K562 (cell line): ENCODE results near the gene CBFA2T3. TPM values are rescaled to one million over a fixed set of nuclear protein-coding genes. Genes with fewer than 3 reads are reported as not detected.

Source experiments
- ATAC-seq: fragments of 200-7000 bp; cut with Tn5 transposase; 3 replicates; pipeline ENCODE4 v1.9.1; 2020; ENCODE audit warnings: moderate library complexity
- BruUV-seq: library from RNA; stranded (reverse); fragments of 400-500 nt; replicated peaks from 2 replicates; lab custom pipeline; 2021; lab: Mats Ljungman, UMichigan
- CTCF ChIA-PET: fragments of 300-600 bp; formaldehyde crosslinking; extraction: SDS; loops from one replicate; lab custom pipeline; 2021; ENCODE audit warnings: low intra/inter-chr PET ratio; lab: Yijun Ruan, JAX
- POLR2A ChIA-PET: fragments of 300-600, 350-650 bp; sonication (Branson Sonifier 250); formaldehyde crosslinking; extraction: SDS; loops from one replicate; lab custom pipeline; 2021; ENCODE audit warnings: antibody characterized with exemption, inconsistent platforms; lab: Yijun Ruan, JAX
- DNase-seq, 4 experiments: peaks; one replicate each; pipeline versions ENCODE4 v3.0.0 to v3.0.0-alpha.2; 2011 to 2018; ENCODE audit warnings: low spot score in 3 of 4, mixed read lengths in 3 of 4; ENCODE audit errors: extremely low read depth in 1 of 4
- FAIRE-seq: peaks from 2 replicates; lab custom pipeline; 2011; peaks lifted over from hg19 to GRCh38; lab: Jason Lieb, UNC
- H2AFZ ChIP-seq: 2 replicates; pipeline ENCODE4 v1.6.0; 2011; ENCODE audit warnings: low read depth, low read length, control low read depth, inconsistent platforms
- H3K27ac ChIP-seq: fragments of 200-600 bp; 3 replicates; pipeline ENCODE4 v1.8.0; 2011; ENCODE audit warnings: low read depth, mild to moderate bottlenecking, control low read depth, inconsistent platforms, low read length, moderate library complexity, mixed read lengths; ENCODE audit errors: extremely low read depth
- H3K27me3 ChIP-seq, 2 experiments: fragments of 300-600 bp in 1 of 2; 2 replicates in 1 of 2; 3 replicates in 1 of 2; pipeline versions ENCODE4 v1.6.0 to v1.8.0; 2011; ENCODE audit warnings: inconsistent platforms in 2 of 2, low read length in 2 of 2, mild to moderate bottlenecking in 1 of 2, mixed read lengths in 1 of 2, moderate library complexity in 1 of 2; ENCODE audit not compliant: control insufficient read depth in 2 of 2, insufficient read depth in 2 of 2
- H3K36me3 ChIP-seq: fragments of 300-600 bp; 3 replicates; pipeline ENCODE4 v1.8.0; 2011; ENCODE audit warnings: mild to moderate bottlenecking, low read length, inconsistent platforms; ENCODE audit not compliant: control insufficient read depth, insufficient read depth
- H3K4me1 ChIP-seq, 2 experiments: fragments of 200-600 bp in 1 of 2; replicated peaks in 1 of 2; 2 replicates in 1 of 2; 3 replicates in 1 of 2; pipeline versions ENCODE4 v1.5.1 to v1.8.0; 2011; ENCODE audit warnings: inconsistent platforms in 2 of 2, low read length in 2 of 2, mild to moderate bottlenecking in 1 of 2, mixed read lengths in 1 of 2, moderate library complexity in 1 of 2; ENCODE audit not compliant: control insufficient read depth in 2 of 2, insufficient read depth in 2 of 2
- H3K4me2 ChIP-seq: 2 replicates; pipeline ENCODE4 v1.6.1; 2011; ENCODE audit warnings: low read length, control low read depth, inconsistent platforms, mixed read lengths; ENCODE audit not compliant: insufficient read depth
- H3K4me3 ChIP-seq: fragments of 200-600 bp; sonication (generic), shearing (Covaris generic); 2 replicates; pipeline ENCODE4 v1.5.1; 2016; ENCODE audit warnings: control low read depth, inconsistent platforms
- H3K79me2 ChIP-seq: fragments of 200-600 bp; 3 replicates; pipeline ENCODE4 v1.8.0; 2011; ENCODE audit warnings: low read length, inconsistent platforms; ENCODE audit not compliant: control insufficient read depth, insufficient read depth
- H3K9ac ChIP-seq, 2 experiments: 2 replicates each; pipeline versions ENCODE4 v1.6.0 to v1.6.1; 2011; ENCODE audit warnings: low read depth in 2 of 2, low read length in 2 of 2, control low read depth in 1 of 2, inconsistent platforms in 1 of 2, mild to moderate bottlenecking in 1 of 2, mixed read lengths in 1 of 2; ENCODE audit not compliant: insufficient read depth in 1 of 2
- H3K9me1 ChIP-seq: one replicate; pipeline ENCODE4 v1.6.0; 2011; ENCODE audit warnings: inconsistent platforms, mild to moderate bottlenecking, low read length, moderate library complexity; ENCODE audit not compliant: control insufficient read depth, insufficient read depth
- H3K9me3 ChIP-seq: replicated peaks from 2 replicates; pipeline ENCODE4 v1.5.1; 2011; ENCODE audit warnings: low read depth, low read length, inconsistent platforms; ENCODE audit not compliant: control insufficient read depth, insufficient read depth
- H4K20me1 ChIP-seq: replicated peaks from 2 replicates; pipeline ENCODE4 v1.6.1; 2011; ENCODE audit warnings: low read length, inconsistent platforms, mixed read lengths; ENCODE audit not compliant: control insufficient read depth, insufficient read depth
- SMARCA5 ChIP-seq: fragments of 450-650 bp; IDR thresholded peaks from 2 replicates; pipeline ENCODE4 v1.6.1; 2016
- SPI1 ChIP-seq: IDR thresholded peaks from 2 replicates; pipeline ENCODE4 v1.6.1; 2011; ENCODE audit warnings: low read depth, low read length, control low read depth, borderline replicate concordance
- ZFP91 ChIP-seq: sonication (generic); formaldehyde crosslinking; IDR thresholded peaks from 2 replicates; pipeline ENCODE4 v1.8.0; 2022; ENCODE audit warnings: mild to moderate bottlenecking, missing genetic modification reagents
- ZNF263 ChIP-seq: sonication (generic); formaldehyde crosslinking; IDR thresholded peaks from 2 replicates; pipeline ENCODE4 v1.8.0; 2022; ENCODE audit warnings: mild to moderate bottlenecking, missing genetic modification reagents, borderline replicate concordance
- WGBS: fragments of 100-300 bp; shearing (Covaris generic); methylation state at CpG from one replicate; pipeline ENCODE4 v1.1.6; 2016; ENCODE audit warnings: low coverage, mixed read lengths; ENCODE audit not compliant: insufficient coverage; ENCODE audit errors: missing lambda C conversion rate; 5-methylcytosine and 5-hydroxymethylcytosine counted together
- in situ Hi-C: fragments of 300-500 bp; cut with MboI; formaldehyde crosslinking; loops from 4 replicates; pipeline ENCODE4 v1.15.0; 2018; ENCODE audit warnings: inconsistent platforms, mixed read lengths
- intact Hi-C: fragments of 100-400 bp; cut with micrococcal nuclease; formaldehyde crosslinking; loops from 2 replicates; pipeline ENCODE4 v1.14.2; 2022
- polyA plus RNA-seq, 8 experiments: library from polyadenylated mRNA; depleted of rRNA in 4 of 8; stranded (reverse) in 5 of 8; unstranded in 3 of 8; fragments of >200 nt; fragmentation: Nextera tagmentation in 2 of 8; fragmentation: Illumina TruSeq in 1 of 8; extraction: Ambion mirVana in 2 of 8; extraction: Trizol in 1 of 8; gene quantifications; 2 replicates each; pipeline versions ENCODE4 v1.2.1 to v1.2.3, GENCODE V29; 2011 to 2014; ENCODE audit warnings: inconsistent platforms in 1 of 8, missing spikeins in 1 of 8
- total RNA-seq, 7 experiments: library from RNA; depleted of rRNA in 6 of 7; stranded (reverse); fragments of >200 nt in 6 of 7; fragmentation: Illumina TruSeq in 2 of 7; extraction: Trizol in 2 of 7; gene quantifications; 2 replicates each; pipeline versions ENCODE4 v1.2.1 to v1.2.3, GENCODE V29; 2011 to 2021; ENCODE audit warnings: low replicate concordance in 1 of 7

Gene CBFA2T3
- total and polyA plus RNA-seq, 9 of the 15 experiments (the other 6 are each of a cell fraction or from before 2014, with no cell fraction given), result 2.3 to 145 (median 6.7) TPM

DNA sequence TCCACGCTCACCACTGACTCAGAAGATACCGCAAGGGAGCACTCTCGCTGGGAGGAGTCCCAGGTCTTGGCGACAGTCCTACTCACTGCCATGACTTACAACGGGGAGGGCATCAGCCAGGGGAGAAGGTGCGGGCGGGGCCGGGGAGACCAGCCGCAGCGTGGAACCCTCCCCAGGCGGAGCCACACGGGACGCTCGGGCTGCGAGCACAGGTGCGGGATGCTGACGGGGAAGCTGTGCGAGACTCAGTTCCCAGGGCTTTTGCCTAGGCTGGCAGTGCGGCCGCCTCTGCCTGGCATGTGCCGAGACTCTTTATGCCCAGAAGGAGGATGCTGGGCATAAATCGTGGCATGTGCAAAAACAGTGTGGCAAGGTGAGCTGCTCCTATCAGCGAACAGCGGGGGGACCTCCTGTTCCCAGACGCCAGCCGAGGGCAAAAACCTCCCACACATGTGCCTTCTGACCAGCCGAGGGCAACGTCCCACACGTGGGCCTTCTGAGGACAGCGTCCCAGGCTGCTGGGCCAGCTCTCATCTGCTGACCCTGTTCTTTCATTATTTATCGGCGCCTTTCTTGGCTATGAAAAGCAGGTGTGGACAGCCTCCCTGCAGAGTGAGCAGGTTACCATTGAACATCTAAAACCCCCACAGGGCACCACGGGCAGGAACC is 126.3 kb downstream of the CBFA2T3 start:
- no peak for DNase-seq
- Histone ChIP-seq H3K9me3 (no peaks in the 10 kb centered on the region), H4K20me1 (no peaks in the 10 kb centered on the region; the same call in 1 of the 2 replicates), H3K36me3 (peaks cover 7% of the 10 kb centered on the region; the same call in 2 of the 3 replicates), H2AFZ (no peak overlapping the region), H3K4me1 (peaks cover 4 to 42% of the 10 kb centered on the region in 2 experiments; a peak in 3 of 5 replicates), H3K4me3 (no peak overlapping the region), H3K9me1 (peaks cover 6% of the 10 kb centered on the region), H3K27me3 (no peaks in the 10 kb centered on the region), H3K27ac (no peak overlapping the region), H3K4me2 (no peak overlapping the region), H3K9ac (no peak overlapping the region), H3K79me2 (0 out of 3 replicates have a peak, but pooled peaks cover under 1% of the 10 kb centered on the region)
- no peak for ATAC-seq
- no peak for FAIRE-seq
- 76% methylated on average over 24 of the region's 33 CpGs for WGBS
- CTCF ChIA-PET, result no interaction called here
- POLR2A ChIA-PET, result no interaction called here
- in situ Hi-C loops (no loop called here), intact Hi-C loops (no loop called here)
- TF ChIP-seq ZNF263 (peak; percentile 33; the same call in 1 of the 2 replicates), SMARCA5 (no peak)
- BruUV-seq, result no TSS peak

DNA sequence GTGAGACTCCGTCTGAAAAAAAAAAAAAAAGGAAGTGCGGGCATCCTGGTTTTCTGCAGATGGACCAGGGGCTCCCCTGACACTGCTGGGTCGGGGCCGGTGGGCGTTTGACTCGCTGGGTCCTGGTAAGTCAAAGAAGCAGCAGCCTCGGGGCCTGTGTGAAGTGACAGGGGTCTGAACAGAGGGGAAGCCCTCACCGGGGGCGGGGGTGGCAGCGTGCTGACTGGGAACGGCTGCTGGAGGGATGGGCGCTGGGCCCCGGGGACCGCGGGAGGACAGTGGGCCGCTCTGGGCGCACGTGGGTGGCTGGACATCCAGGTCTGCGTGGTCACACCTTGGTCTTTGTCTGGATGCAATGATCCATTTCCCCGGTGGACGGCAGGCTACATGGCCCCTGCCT is 128.4 kb downstream of the CBFA2T3 start:
- H3K4me2 ChIP-seq, result no peak overlapping the region
- ChIA-PET CTCF (interaction anchor here (0.6 kb wide), 1 partner anchor 187 kb away, joined by 3 read pairs; no protein-coding TSS in a partner anchor), POLR2A (no interaction called here)
- in situ Hi-C loops, result no loop called here
- no peak for DNase-seq
- no peak overlapping the region for H3K4me3 ChIP-seq
- no peak overlapping the region for H2AFZ ChIP-seq
- FAIRE-seq, result no peak
- H3K79me2 ChIP-seq, result no peaks in the 10 kb centered on the region
- no peak for TF ChIP-seq ZFP91
- 0 out of 2 replicates have a peak, but pooled peaks have one; percentile 21 for TF ChIP-seq SPI1
- H3K9me3 ChIP-seq, result no peaks in the 10 kb centered on the region
- WGBS, result 77% methylated on average over 14 of the region's 21 CpGs
- H3K27ac ChIP-seq, result no peak overlapping the region
- H3K9ac ChIP-seq, result peak overlapping the region in 1 of 2 experiments; percentile 52; a peak in 1 of 4 replicates
- H3K27me3 ChIP-seq, result no peaks in the 10 kb centered on the region
- no TSS peak for BruUV-seq
- peaks cover 0 to 25% of the 10 kb centered on the region in 2 experiments; a peak in 3 of 5 replicates for H3K4me1 ChIP-seq
- no peaks in the 10 kb centered on the region for H3K36me3 ChIP-seq
- no peaks in the 10 kb centered on the region for H3K9me1 ChIP-seq
- no peak for ATAC-seq
- no peaks in the 10 kb centered on the region for H4K20me1 ChIP-seq
- intact Hi-C loops, result no loop called here
